GM23248 (cell line): ENCODE data around the gene PARP8.

Experiments
- EZH2 ChIP-seq: fragments of 200-600 bp; sonication (generic); IDR thresholded peaks from 2 replicates; pipeline ENCODE4 v1.6.1; 2018; ENCODE audit warnings: antibody characterized with exemption, mild to moderate bottlenecking; ENCODE audit not compliant: insufficient read depth, poor library complexity, severe bottlenecking
- EZH2phosphoT487 ChIP-seq: fragments of 200-600 bp; sonication (generic); IDR thresholded peaks from 2 replicates; pipeline ENCODE4 v1.6.1; 2018; ENCODE audit warnings: antibody characterized with exemption, moderate library complexity, mild to moderate bottlenecking, low read depth; ENCODE audit not compliant: insufficient read depth

DNA sequence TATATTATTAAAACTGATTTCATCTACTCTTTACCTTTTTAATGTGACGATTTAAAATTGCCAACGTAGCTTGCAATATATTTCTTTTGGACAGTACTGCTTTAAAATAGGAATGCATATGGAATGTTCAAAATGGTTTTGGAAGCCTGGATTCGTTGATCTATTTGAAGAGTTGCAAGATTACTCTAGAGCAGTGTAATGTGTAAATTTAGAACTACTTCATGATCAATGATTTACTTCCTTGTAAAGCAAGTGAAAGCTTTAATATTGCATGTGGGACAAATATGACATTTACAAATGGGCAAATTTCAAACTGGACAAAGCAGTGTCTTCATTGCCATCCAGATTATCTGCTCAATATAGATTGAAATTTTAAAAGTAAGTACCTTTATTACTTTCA, 38.3 kb downstream of the PARP8 start:
- TF ChIP-seq EZH2 (no peak), EZH2phosphoT487 (no peak)
